Cardiac muscle cell (in vitro differentiated cells and primary cell): ENCODE results near the gene TIGD1. TPM values are rescaled to one million over a fixed set of nuclear protein-coding genes. Genes with fewer than 3 reads are reported as not detected.

Experiments used
- DNase-seq, 2 donors: peaks; one replicate each; pipeline versions ENCODE4 v3.0.0 to v3.0.0-alpha.2; 2010 to 2017; ENCODE audit warnings: low read depth in 1 of 2, low spot score in 1 of 2
- H3K27ac ChIP-seq: fragments of 200-600 bp; sonication (generic); 2 replicates; pipeline ENCODE4 v1.5.1; 2016
- H3K27me3 ChIP-seq: fragments of 200-600 bp; sonication (generic); 2 replicates; pipeline ENCODE4 v1.6.0; 2016; ENCODE audit warnings: control low read depth
- H3K36me3 ChIP-seq: fragments of 200-600 bp; sonication (generic); 2 replicates; pipeline ENCODE4 v1.5.1; 2016; ENCODE audit warnings: control low read depth
- H3K4me1 ChIP-seq: fragments of 200-600 bp; sonication (generic); 2 replicates; pipeline ENCODE4 v1.8.1; 2017; ENCODE audit warnings: low read depth, mild to moderate bottlenecking, mixed run types
- H3K4me3 ChIP-seq: fragments of 200-600 bp; sonication (generic); 2 replicates; pipeline ENCODE4 v1.5.1; 2016; ENCODE audit warnings: mild to moderate bottlenecking
- H3K9me3 ChIP-seq: fragments of 200-600 bp; sonication (generic); 2 replicates; pipeline ENCODE4 v1.5.1; 2017; ENCODE audit warnings: low read depth, mild to moderate bottlenecking, control low read depth
- polyA plus RNA-seq: library from polyadenylated mRNA; unstranded; fragments of >200 nt; fragmentation: Nextera tagmentation; extraction: Ambion mirVana; gene quantifications from 2 replicates; pipeline ENCODE4 v1.2.1, GENCODE V29; 2016
- total RNA-seq: library from RNA; depleted of rRNA; stranded (reverse); fragments of >200 nt; gene quantifications from 2 replicates; pipeline ENCODE4 v1.2.3, GENCODE V29; 2016
- TF ChIP-seq, protein P1 (sequence below): IDR thresholded peaks from 2 replicates; pipeline ENCODE4 v1.5.1; 2012; ENCODE audit warnings: low read depth, mild to moderate bottlenecking, low read length

TIGD1 gene
- total and polyA plus RNA-seq, 2 experiments from 2014 or later, result 10.6 to 12.5 TPM

DNA sequence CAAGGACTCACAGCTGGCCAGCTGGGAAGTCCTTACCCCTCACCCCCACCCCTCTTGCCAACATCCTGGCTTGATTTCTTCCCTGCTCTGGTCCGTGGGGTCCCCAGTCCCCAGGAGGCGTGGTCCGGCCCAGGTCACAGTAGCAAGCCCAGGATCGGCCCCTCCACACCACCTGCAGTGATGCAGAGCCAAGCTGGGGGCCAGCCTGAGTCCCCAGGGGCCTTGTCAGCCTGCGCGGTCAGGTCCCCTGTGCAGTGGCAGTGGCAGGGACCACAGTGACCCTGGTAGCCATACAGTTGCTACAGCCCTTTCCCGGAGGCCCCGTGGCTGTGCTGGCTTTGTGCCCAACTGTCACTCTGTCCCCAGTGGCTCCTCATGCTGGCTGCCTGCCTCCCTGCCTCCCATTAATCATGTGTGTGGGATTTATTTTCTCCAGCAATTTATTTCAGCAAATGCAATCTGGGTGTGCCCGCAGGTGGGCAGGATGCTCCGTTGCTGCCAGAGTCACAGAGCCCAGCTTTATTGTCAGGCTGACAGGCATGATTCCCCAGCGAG, 38.9 kb downstream of the TIGD1 start:
- Histone ChIP-seq H3K27me3 (peaks cover 4% of the 10 kb centered on the region), H3K9me3 (no peaks in the 10 kb centered on the region), H3K4me1 (no peaks in the 10 kb centered on the region), H3K36me3 (no peaks in the 10 kb centered on the region), H3K4me3 (no peak overlapping the region), H3K27ac (no peak overlapping the region)
- peak in 1 of 2 donors; percentile 53 for DNase-seq
- TF ChIP-seq, protein P1, sequence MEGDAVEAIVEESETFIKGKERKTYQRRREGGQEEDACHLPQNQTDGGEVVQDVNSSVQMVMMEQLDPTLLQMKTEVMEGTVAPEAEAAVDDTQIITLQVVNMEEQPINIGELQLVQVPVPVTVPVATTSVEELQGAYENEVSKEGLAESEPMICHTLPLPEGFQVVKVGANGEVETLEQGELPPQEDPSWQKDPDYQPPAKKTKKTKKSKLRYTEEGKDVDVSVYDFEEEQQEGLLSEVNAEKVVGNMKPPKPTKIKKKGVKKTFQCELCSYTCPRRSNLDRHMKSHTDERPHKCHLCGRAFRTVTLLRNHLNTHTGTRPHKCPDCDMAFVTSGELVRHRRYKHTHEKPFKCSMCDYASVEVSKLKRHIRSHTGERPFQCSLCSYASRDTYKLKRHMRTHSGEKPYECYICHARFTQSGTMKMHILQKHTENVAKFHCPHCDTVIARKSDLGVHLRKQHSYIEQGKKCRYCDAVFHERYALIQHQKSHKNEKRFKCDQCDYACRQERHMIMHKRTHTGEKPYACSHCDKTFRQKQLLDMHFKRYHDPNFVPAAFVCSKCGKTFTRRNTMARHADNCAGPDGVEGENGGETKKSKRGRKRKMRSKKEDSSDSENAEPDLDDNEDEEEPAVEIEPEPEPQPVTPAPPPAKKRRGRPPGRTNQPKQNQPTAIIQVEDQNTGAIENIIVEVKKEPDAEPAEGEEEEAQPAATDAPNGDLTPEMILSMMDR, result no peak

DNA sequence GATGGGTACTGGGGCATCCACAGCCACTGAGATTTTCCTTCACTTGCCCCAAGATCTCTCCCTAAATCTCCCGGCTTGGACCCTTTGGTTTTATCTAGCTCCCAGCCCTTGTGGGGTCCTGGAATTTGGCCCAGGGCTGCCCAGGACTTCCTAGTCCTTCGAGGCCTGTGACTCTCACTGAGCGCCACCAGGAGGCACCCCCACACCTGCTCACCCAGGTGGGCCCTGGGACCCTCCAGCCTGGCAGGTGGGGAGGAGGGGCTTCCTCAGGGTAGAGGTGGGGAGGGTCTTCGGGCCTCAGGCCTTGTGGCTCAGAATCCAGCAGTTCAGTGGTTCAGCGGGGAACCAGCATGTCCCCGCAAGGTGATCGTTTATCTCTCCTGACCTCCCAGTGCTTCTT, 42.1 kb downstream of the TIGD1 start:
- Histone ChIP-seq H3K27me3 (peaks cover 26% of the 10 kb centered on the region), H3K4me1 (peaks cover 8% of the 10 kb centered on the region), H3K36me3 (no peaks in the 10 kb centered on the region), H3K4me3 (no peak overlapping the region), H3K27ac (no peak overlapping the region), H3K9me3 (no peaks in the 10 kb centered on the region)
- TF ChIP-seq, protein P1, result no peak
- DNase-seq, result no peak

DNA sequence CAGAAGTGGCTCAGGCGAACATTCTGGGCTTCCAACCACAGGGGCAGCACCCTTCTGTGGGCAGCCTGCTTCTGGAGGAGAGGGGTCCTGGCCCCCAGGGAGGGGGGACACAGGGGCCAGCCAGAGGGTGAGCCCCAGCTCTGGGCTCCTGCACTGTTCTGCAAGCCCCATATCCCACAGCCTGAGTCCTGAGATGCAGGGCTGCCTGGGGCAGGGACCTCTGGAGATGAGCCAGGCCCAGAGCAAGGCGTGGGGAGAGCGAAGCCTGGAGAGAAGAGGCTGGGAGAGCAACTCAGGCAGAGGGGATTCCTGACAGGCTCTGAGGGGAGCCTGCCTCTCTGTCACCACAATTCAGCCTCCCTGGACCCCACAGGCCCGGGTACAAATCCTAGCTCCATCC, 43.6 kb downstream of the TIGD1 start:
- TF ChIP-seq, protein P1, result no peak
- H3K9me3 ChIP-seq, result no peaks in the 10 kb centered on the region
- H3K27me3 ChIP-seq, result peaks cover 36% of the 10 kb centered on the region
- no peak for DNase-seq
- H3K27ac ChIP-seq, result no peak overlapping the region
- no peak overlapping the region for H3K4me3 ChIP-seq
- H3K4me1 ChIP-seq, result peaks cover 18% of the 10 kb centered on the region
- H3K36me3 ChIP-seq, result no peaks in the 10 kb centered on the region

DNA sequence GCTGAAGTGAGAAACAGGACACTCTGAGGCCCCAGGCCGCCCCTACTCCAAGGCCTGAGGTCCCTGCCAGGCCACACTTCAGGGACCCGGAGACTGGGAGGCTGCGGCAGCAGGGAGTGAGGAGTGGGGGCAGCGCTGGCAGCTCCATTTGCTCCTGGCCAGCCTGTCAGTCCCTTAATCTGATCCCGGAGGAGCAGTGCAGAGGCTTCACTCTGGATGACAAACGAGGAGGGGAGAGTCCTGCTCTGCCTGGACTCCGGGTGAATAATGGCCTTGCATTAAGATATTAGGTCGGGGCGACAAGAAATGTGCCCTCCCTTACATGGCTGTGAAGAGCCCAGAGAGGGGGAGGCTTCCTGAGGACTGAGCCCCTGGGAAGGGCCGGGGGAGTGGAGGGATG, 44.5 kb downstream of the TIGD1 start:
- Histone ChIP-seq H3K4me1 (peaks cover 21% of the 10 kb centered on the region), H3K36me3 (no peaks in the 10 kb centered on the region), H3K9me3 (no peaks in the 10 kb centered on the region), H3K27me3 (peaks cover 36% of the 10 kb centered on the region), H3K4me3 (no peak overlapping the region), H3K27ac (no peak overlapping the region)
- TF ChIP-seq, protein P1, result no peak
- DNase-seq, result no peak

DNA sequence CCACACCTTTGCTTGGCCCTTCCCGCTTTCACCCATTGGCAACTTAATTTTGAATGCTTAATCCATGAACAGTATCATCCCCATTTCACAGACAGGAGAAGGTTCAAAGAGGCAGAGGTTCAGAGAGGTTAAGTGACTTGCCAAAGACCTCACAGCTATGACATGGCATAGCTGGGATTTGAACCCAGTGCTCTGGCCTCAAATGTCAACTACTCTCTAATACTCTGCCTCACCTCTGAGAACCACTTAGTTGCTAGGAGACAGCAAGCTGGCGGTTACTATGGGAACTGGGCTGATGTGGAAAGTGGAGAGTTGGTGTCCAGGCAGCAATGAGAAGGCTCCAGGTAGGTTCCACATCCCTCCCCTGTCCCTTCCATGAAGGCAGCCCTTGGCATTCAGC, 45.9 kb downstream of the TIGD1 start:
- Histone ChIP-seq H3K4me1 (peaks cover 21% of the 10 kb centered on the region), H3K4me3 (no peak overlapping the region), H3K27me3 (peaks cover 36% of the 10 kb centered on the region), H3K36me3 (no peaks in the 10 kb centered on the region), H3K9me3 (no peaks in the 10 kb centered on the region), H3K27ac (no peak overlapping the region)
- TF ChIP-seq, protein P1, result no peak
- no peak for DNase-seq
